Testis (tissue), 3 donors: ENCODE measurements around the gene ZNF862. TPM values are rescaled to one million over a fixed set of nuclear protein-coding genes. Genes with fewer than 3 reads are reported as not detected.

Experiments
- DNase-seq: peaks from one replicate; pipeline ENCODE4 v3.0.0-alpha.2; 2019
- H3K27ac ChIP-seq, 2 donors: fragments of 200-600 bp; sonication (generic); one replicate each; pipeline ENCODE4 v1.5.1; 2019
- H3K27me3 ChIP-seq: fragments of 200-600 bp; sonication (generic); one replicate; pipeline ENCODE4 v1.5.1; 2019
- H3K36me3 ChIP-seq: fragments of 200-600 bp; sonication (generic); one replicate; pipeline ENCODE4 v1.5.1; 2017; ENCODE audit warnings: low read depth; ENCODE audit errors: missing control alignments
- H3K4me1 ChIP-seq: fragments of 200-600 bp; sonication (generic); one replicate; pipeline ENCODE4 v1.5.1; 2019
- H3K4me3 ChIP-seq, 2 donors: fragments of 200-600 bp; sonication (generic); one replicate each; pipeline ENCODE4 v1.5.1; 2017 to 2019
- H3K9me3 ChIP-seq: fragments of 200-600 bp; sonication (generic); one replicate; pipeline ENCODE4 v1.5.1; 2017
- CTCF ChIP-seq, 3 experiments: fragments of 450-650 bp in 2 of 3; fragments of 200-600 bp in 1 of 3; sonication (generic) in 1 of 3; IDR thresholded peaks; one replicate each; pipeline ENCODE4 v1.5.1; 2016 to 2019; ENCODE audit warnings: antibody characterized with exemption in 3 of 3, mild to moderate bottlenecking in 2 of 3, moderate library complexity in 1 of 3
- POLR2A ChIP-seq: fragments of 450-650 bp; IDR thresholded peaks from one replicate; pipeline ENCODE4 v1.6.1; 2017; ENCODE audit warnings: antibody characterized with exemption, mild to moderate bottlenecking, moderate library complexity
- WGBS, 2 donors: methylation state at CpG; one replicate each; pipeline ENCODE4 v1.1.5; 2018; 5-methylcytosine and 5-hydroxymethylcytosine counted together
- intact Hi-C: fragments of 100-400 bp; cut with DNase I; formaldehyde crosslinking; loops from one replicate; pipeline ENCODE4 v1.15.1; 2023; ENCODE audit warnings: low total_unique reads
- polyA plus RNA-seq: library from polyadenylated mRNA; stranded (reverse); fragments of 350-450 nt; fragmentation: Illumina TruSeq; extraction: RNeasy Lipid Tissue Mini Kit (QIAGEN cat#74804); gene quantifications from one replicate; pipeline ENCODE4 v1.2.3, GENCODE V29; 2014; ENCODE audit warnings: low read depth, low replicate concordance; ENCODE audit not compliant: insufficient read depth
- total RNA-seq, 2 donors: library from RNA; depleted of rRNA; stranded (reverse); fragments of >200 nt; gene quantifications; one replicate each; pipeline ENCODE4 v1.2.3, GENCODE V29; 2016

The ZNF862 gene
- total and polyA plus RNA-seq, 3 donors from 2014 or later, result 12.8 to 24.5 (median 21.6) TPM

- Histone ChIP-seq H3K4me3 (no peak overlapping the region), H3K27ac (no peak overlapping the region), H3K27me3 (no peaks in the 10 kb centered on the region), H3K4me1 (no peaks in the 10 kb centered on the region), H3K9me3 (no peaks in the 10 kb centered on the region), H3K36me3 (no peaks in the 10 kb centered on the region)
- 90 to 95% methylated on average over 4 to 8 of the region's 8 CpGs for WGBS, 2 donors
- DNase-seq, result no peak
- TF ChIP-seq CTCF (IDR thresholded peaks at IDR 0.05) (no peak), POLR2A (no peak)
- intact Hi-C loops, result no loop called here
These were observed 25.8 kb downstream of the ZNF862 start for GRCh38 chr7:149864023-149864422.

- TF ChIP-seq POLR2A, result no peak
- no peak for TF ChIP-seq CTCF (IDR thresholded peaks at IDR 0.05)
- Histone ChIP-seq H3K27me3 (no peaks in the 10 kb centered on the region), H3K36me3 (no peaks in the 10 kb centered on the region), H3K4me1 (no peaks in the 10 kb centered on the region), H3K9me3 (no peaks in the 10 kb centered on the region), H3K4me3 (no peak overlapping the region), H3K27ac (no peak overlapping the region)
- DNase-seq, result no peak
- intact Hi-C loops, result no loop called here
- WGBS, 2 donors, result 92 to 98% methylated on average over 9 to 12 of the region's 12 CpGs
These were observed 26.6 kb downstream of the ZNF862 start for GRCh38 chr7:149864751-149865150.

- Histone ChIP-seq H3K36me3 (no peaks in the 10 kb centered on the region), H3K27ac (no peak overlapping the region), H3K27me3 (no peaks in the 10 kb centered on the region), H3K4me1 (no peaks in the 10 kb centered on the region), H3K9me3 (no peaks in the 10 kb centered on the region), H3K4me3 (no peak overlapping the region)
- intact Hi-C loops, result no loop called here
- DNase-seq, result no peak
- WGBS, 2 donors, result 80 to 94% methylated on average over 5 to 7 of the region's 7 CpGs
- TF ChIP-seq CTCF (IDR thresholded peaks at IDR 0.05) (no peak), POLR2A (no peak)
These were observed 27.3 kb downstream of the ZNF862 start for GRCh38 chr7:149865437-149865836.

- no peak overlapping the region for H3K27ac ChIP-seq
- no peaks in the 10 kb centered on the region for H3K9me3 ChIP-seq
- no peak overlapping the region for H3K4me3 ChIP-seq
- no peaks in the 10 kb centered on the region for H3K36me3 ChIP-seq
- no peak for TF ChIP-seq POLR2A
- TF ChIP-seq CTCF (IDR thresholded peaks at IDR 0.05), result no peak
- WGBS, 2 donors, result 92 to 97% methylated on average over 10 to 16 of the region's 16 CpGs
- H3K4me1 ChIP-seq, result no peaks in the 10 kb centered on the region
- DNase-seq, result no peak
- H3K27me3 ChIP-seq, result no peaks in the 10 kb centered on the region
- intact Hi-C loops, result no loop called here
These were observed 28.1 kb downstream of the ZNF862 start for GRCh38 chr7:149866139-149866778.
